Measurements from ENCODE around the gene CFHR3. TPM values are rescaled to one million over a fixed set of nuclear protein-coding genes. Genes with fewer than 3 reads are reported as not detected.
"Not testable (repeated sequence)": the region's sequence is repeated elsewhere in the genome, so short reads cannot be mapped to it uniquely, and the experiment has no call there.

Gene CFHR3
- total RNA-seq, 1 experiment from 2014 or later, result 0.24 TPM

DNA sequence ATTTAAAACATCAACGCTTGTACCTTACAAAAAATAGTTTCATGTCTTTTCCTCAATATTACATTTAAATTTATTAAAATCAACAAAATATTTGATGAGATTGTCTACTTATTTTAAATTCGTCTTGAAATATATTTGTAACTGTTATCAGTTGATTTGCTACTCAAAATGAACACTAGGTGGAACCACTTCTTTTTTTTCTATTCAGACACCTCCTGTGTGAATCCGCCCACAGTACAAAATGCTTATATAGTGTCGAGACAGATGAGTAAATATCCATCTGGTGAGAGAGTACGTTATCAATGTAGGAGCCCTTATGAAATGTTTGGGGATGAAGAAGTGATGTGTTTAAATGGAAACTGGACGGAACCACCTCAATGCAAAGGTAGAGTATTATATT, 31.4 kb upstream of the CFHR3 start:
- ATAC-seq, result peak; percentile 84
- CTCF ChIA-PET; DNase-seq (ENCODE audit: low spot score); H3K27ac Mint-ChIP-seq; H3K27me3 Mint-ChIP-seq (ENCODE audit: low read depth); POLR2A ChIA-PET; H3K4me1 Mint-ChIP-seq; H3K4me3 Mint-ChIP-seq: not testable (repeated sequence)
- TF ChIP-seq, protein P1, sequence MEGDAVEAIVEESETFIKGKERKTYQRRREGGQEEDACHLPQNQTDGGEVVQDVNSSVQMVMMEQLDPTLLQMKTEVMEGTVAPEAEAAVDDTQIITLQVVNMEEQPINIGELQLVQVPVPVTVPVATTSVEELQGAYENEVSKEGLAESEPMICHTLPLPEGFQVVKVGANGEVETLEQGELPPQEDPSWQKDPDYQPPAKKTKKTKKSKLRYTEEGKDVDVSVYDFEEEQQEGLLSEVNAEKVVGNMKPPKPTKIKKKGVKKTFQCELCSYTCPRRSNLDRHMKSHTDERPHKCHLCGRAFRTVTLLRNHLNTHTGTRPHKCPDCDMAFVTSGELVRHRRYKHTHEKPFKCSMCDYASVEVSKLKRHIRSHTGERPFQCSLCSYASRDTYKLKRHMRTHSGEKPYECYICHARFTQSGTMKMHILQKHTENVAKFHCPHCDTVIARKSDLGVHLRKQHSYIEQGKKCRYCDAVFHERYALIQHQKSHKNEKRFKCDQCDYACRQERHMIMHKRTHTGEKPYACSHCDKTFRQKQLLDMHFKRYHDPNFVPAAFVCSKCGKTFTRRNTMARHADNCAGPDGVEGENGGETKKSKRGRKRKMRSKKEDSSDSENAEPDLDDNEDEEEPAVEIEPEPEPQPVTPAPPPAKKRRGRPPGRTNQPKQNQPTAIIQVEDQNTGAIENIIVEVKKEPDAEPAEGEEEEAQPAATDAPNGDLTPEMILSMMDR (IDR thresholded peaks at IDR 0.05), result peak; percentile 18; the same call in 1 of the 2 replicates
- peaks cover 21% of the 10 kb centered on the region for H3K9me3 Mint-ChIP-seq
- H3K36me3 Mint-ChIP-seq, result peaks cover 13% of the 10 kb centered on the region

DNA sequence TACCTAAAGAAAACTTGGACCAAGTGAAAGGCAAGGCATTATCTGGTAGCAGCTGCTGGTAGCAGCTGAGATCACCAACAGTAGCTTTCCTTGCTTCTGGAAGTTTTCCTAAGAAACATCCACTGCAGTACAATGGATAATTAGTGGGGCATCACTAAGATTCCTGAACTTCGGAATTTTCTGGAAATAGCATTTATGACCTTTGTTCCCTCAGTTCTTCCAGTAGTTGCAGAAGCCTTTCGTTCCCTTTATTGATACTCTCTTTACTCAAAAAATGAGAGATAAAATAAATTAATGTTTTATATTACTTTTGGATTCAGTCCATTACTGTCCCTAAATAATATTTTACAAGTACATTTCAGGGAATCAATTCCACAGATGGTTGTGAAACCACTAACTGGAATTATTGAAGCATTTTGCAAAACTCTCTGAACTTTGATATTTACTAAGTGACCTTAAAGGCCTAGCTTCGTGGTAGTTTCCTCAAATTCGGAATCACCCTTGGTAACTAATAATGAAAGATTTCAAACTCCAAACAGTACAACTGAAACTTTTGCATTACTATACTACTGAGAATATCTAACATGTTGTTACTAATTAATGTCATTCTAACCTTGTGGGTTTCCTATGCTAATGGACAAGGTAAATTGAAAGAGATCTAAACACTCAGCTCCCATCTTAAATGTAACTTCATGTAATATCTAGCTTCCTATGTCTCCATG, 9.5 kb upstream of the CFHR3 start:
- POLR2A ChIA-PET; H3K4me1 Mint-ChIP-seq; CTCF ChIA-PET; H3K4me3 Mint-ChIP-seq; H3K9me3 Mint-ChIP-seq; H3K27me3 Mint-ChIP-seq (ENCODE audit: low read depth); DNase-seq (ENCODE audit: low spot score); H3K27ac Mint-ChIP-seq; H3K36me3 Mint-ChIP-seq; ATAC-seq: not testable (repeated sequence)

DNA sequence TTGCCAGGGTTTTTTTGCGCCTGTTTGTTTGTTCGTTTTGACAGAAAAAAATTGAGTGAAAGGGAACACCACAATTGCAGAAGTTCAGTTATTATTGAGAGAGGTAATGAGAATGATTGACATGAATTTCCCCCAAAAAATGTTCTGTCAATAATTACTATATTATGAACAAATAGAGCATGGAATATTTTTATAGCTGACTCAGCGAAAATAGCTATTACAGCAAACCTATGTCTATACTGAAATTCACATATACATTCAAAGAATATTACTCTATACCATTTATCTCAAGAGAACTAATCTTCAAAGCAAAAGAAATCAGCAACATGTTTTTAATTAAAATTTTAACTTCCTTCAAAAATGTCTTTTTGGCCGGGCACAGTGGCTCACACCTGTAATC, 4.8 kb upstream of the CFHR3 start:
- DNase-seq (ENCODE audit: low spot score); H3K27me3 Mint-ChIP-seq (ENCODE audit: low read depth); H3K9me3 Mint-ChIP-seq; H3K27ac Mint-ChIP-seq; ATAC-seq; H3K4me1 Mint-ChIP-seq; POLR2A ChIA-PET; H3K36me3 Mint-ChIP-seq; CTCF ChIA-PET; H3K4me3 Mint-ChIP-seq: not testable (repeated sequence)

DNA sequence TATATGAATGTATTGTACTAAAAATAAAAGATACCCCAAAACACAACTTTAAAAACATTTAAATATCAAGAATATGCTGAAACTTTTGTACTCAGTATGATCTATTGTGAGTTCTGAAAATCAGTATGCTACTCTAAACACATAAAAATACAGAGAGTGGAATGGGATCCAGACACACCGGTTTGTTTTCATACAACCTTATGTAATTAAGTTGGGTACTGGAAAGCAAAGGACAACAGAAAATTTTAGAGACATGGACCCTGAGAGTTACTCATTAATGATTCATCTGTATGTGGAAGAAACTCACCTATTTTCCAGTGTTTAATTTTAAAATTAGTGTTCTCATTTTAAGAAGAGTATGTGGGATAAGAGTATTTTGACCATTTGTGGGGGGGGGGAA, 927 bp upstream of the CFHR3 start:
- no peaks in the 10 kb centered on the region for H3K9me3 Mint-ChIP-seq
- H3K27ac Mint-ChIP-seq, result no peak overlapping the region
- TF ChIP-seq, protein P2, sequence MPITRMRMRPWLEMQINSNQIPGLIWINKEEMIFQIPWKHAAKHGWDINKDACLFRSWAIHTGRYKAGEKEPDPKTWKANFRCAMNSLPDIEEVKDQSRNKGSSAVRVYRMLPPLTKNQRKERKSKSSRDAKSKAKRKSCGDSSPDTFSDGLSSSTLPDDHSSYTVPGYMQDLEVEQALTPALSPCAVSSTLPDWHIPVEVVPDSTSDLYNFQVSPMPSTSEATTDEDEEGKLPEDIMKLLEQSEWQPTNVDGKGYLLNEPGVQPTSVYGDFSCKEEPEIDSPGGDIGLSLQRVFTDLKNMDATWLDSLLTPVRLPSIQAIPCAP (CRISPR knock-in tag; IDR thresholded peaks at IDR 0.05), result no peak
- TF ChIP-seq JUN (CRISPR knock-in tag; IDR thresholded peaks at IDR 0.05) (no peak), TEAD1 (CRISPR knock-in tag; IDR thresholded peaks at IDR 0.05) (no peak), ZNF317 (CRISPR knock-in tag; IDR thresholded peaks at IDR 0.05; ENCODE audit: borderline replicate concordance, low read depth) (no peak), FOXK1 (CRISPR knock-in tag; IDR thresholded peaks at IDR 0.05) (no peak), ELF4 (CRISPR knock-in tag; IDR thresholded peaks at IDR 0.05; ENCODE audit: low read depth) (no peak), RORB (CRISPR knock-in tag; IDR thresholded peaks at IDR 0.05) (no peak)
- TF ChIP-seq, protein P3, sequence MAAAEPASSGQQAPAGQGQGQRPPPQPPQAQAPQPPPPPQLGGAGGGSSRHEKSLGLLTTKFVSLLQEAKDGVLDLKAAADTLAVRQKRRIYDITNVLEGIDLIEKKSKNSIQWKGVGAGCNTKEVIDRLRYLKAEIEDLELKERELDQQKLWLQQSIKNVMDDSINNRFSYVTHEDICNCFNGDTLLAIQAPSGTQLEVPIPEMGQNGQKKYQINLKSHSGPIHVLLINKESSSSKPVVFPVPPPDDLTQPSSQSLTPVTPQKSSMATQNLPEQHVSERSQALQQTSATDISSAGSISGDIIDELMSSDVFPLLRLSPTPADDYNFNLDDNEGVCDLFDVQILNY (CRISPR knock-in tag; IDR thresholded peaks at IDR 0.05), result no peak
- TF ChIP-seq, protein P4, sequence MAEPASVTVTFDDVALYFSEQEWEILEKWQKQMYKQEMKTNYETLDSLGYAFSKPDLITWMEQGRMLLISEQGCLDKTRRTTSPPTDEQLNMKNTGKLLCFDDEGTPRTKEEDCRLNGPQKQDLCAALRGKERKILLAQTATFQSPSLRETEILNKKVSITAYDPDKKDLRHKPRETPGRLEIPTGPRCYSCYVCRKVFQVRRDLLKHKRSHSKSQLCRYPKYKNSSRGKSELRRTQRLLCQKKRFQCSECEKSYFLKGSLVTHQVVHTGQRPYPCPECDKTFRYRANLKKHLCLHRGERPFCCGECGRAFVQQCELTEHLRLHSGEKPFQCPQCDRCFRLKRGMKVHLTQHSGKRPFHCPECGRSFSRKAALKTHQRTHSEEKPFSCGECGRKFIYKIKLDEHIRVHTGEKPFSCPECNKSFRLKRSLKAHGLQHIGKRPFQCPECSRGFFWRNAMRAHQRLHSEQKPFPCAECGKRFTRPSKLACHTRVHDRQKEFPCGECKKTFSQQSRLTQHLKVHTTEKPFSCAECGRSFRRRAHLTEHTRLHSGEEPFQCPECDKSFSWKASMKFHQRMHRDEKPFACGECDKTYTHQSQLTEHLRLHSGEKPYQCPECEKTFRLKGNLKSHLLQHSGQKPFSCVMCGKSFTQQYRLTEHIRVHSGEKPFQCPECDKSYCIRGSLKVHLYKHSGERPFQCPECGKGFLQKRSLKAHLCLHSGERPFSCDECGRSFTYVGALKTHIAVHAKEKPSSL (CRISPR knock-in tag; conservative IDR thresholded peaks at IDR 0.05), result no peak
- TF ChIP-seq, protein P5, sequence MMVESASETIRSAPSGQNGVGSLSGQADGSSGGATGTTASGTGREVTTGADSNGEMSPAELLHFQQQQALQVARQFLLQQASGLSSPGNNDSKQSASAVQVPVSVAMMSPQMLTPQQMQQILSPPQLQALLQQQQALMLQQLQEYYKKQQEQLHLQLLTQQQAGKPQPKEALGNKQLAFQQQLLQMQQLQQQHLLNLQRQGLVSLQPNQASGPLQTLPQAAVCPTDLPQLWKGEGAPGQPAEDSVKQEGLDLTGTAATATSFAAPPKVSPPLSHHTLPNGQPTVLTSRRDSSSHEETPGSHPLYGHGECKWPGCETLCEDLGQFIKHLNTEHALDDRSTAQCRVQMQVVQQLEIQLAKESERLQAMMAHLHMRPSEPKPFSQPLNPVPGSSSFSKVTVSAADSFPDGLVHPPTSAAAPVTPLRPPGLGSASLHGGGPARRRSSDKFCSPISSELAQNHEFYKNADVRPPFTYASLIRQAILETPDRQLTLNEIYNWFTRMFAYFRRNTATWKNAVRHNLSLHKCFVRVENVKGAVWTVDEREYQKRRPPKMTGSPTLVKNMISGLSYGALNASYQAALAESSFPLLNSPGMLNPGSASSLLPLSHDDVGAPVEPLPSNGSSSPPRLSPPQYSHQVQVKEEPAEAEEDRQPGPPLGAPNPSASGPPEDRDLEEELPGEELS (CRISPR knock-in tag; IDR thresholded peaks at IDR 0.05), result no peak
- H3K4me3 Mint-ChIP-seq, result no peak overlapping the region
- H3K27me3 Mint-ChIP-seq (ENCODE audit: low read depth), result no peaks in the 10 kb centered on the region
- DNase-seq (ENCODE audit: low spot score) (no peak), ATAC-seq (no peak)
- H3K36me3 Mint-ChIP-seq, result no peaks in the 10 kb centered on the region
- POLR2A ChIA-PET, result no interaction called here
- CTCF ChIA-PET, result no interaction called here
- H3K4me1 Mint-ChIP-seq, result no peaks in the 10 kb centered on the region

Measured in WTC11 (cell line).